ENCODE results near the gene SERTM2.

DNA sequence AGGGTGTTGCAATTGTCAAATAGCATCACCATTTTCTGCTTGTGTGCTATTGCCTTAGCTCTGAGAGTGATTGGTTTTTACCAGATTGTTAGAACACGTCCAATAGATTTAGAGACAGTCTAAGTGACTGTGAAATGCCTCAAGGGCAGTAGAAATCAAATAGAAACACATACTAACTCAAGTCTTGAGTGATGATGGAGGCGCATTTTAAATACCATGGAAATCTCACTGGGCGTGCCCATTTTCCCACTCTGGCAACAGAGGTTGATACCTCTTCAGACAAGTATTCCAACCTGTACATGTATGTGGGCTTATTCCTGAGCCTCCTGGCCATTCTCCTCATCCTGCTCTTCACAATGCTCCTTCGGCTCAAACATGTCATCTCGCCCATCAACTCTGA lies 7.2 kb downstream of the SERTM2 start:
- TF ChIP-seq, protein P1, sequence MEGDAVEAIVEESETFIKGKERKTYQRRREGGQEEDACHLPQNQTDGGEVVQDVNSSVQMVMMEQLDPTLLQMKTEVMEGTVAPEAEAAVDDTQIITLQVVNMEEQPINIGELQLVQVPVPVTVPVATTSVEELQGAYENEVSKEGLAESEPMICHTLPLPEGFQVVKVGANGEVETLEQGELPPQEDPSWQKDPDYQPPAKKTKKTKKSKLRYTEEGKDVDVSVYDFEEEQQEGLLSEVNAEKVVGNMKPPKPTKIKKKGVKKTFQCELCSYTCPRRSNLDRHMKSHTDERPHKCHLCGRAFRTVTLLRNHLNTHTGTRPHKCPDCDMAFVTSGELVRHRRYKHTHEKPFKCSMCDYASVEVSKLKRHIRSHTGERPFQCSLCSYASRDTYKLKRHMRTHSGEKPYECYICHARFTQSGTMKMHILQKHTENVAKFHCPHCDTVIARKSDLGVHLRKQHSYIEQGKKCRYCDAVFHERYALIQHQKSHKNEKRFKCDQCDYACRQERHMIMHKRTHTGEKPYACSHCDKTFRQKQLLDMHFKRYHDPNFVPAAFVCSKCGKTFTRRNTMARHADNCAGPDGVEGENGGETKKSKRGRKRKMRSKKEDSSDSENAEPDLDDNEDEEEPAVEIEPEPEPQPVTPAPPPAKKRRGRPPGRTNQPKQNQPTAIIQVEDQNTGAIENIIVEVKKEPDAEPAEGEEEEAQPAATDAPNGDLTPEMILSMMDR (conservative IDR thresholded peaks at IDR 0.05; ENCODE audit: low read depth in 2 of 2) = no peak
- no peak for TF ChIP-seq POLR2AphosphoS5 (IDR thresholded peaks at IDR 0.05; ENCODE audit: low read depth)
- no peak for TF ChIP-seq EZH2 (IDR thresholded peaks at IDR 0.05; ENCODE audit: low read depth, unreplicated experiment)

Measured in GM23338 (cell line).